Measurements from ENCODE around the gene CHAD. TPM values are rescaled to one million over a fixed set of nuclear protein-coding genes. Genes with fewer than 3 reads are reported as not detected.
A peak's percentile ranks its signal among the peaks of the same experiment; 100 is the strongest.

Gene CHAD
- total RNA-seq, 3 donors from 2014 or later = 2.3 to 5.6 TPM; not detected in 1

DNA sequence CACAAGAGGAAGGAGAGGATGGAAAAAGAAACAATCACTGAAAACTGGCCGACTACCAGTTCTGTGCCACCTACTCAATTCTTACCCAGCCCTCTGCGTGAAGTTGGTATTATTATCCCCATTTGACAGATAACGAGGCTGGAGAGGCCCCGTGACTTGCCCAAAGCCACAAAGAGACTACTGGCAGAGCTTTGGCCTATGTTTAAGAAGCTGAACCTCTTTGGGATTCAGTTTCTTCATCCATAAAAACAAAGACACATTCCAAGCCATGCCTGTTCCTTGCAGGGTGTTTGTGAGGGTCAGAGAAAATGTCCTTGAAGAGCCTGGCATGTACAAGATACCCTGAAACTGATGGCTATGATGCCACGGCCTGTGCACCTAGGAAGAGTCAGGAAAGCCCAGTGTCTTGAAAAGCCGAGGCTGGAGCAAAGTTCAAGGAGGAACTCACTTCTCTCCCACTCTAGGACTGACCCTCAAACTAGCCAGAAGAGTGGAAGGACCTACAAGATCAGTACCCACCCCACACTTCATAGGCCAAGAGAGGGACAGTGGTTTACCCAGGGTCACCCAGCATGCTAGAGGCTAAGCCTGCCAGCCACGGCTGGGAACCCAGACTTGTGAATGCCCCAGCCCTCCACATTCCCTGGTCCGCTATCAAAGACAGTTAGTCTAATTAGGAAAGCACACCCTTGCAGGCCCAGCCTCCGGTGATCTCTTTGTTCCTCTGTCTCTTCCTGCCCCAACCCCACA, 44.3 kb downstream of the CHAD start:
- no peak overlapping the region for H3K4me3 ChIP-seq
- H3K36me3 ChIP-seq = no peaks in the 10 kb centered on the region
- no peaks in the 10 kb centered on the region for H3K9me3 ChIP-seq
- no peak for TF ChIP-seq POLR2A (IDR thresholded peaks at IDR 0.05)
- TF ChIP-seq, protein P1, sequence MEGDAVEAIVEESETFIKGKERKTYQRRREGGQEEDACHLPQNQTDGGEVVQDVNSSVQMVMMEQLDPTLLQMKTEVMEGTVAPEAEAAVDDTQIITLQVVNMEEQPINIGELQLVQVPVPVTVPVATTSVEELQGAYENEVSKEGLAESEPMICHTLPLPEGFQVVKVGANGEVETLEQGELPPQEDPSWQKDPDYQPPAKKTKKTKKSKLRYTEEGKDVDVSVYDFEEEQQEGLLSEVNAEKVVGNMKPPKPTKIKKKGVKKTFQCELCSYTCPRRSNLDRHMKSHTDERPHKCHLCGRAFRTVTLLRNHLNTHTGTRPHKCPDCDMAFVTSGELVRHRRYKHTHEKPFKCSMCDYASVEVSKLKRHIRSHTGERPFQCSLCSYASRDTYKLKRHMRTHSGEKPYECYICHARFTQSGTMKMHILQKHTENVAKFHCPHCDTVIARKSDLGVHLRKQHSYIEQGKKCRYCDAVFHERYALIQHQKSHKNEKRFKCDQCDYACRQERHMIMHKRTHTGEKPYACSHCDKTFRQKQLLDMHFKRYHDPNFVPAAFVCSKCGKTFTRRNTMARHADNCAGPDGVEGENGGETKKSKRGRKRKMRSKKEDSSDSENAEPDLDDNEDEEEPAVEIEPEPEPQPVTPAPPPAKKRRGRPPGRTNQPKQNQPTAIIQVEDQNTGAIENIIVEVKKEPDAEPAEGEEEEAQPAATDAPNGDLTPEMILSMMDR (IDR thresholded peaks at IDR 0.05) = no peak
- no peak for TF ChIP-seq POLR2AphosphoS5 (IDR thresholded peaks at IDR 0.05)
- no peak for DNase-seq (ENCODE audit: low spot score in 2 of 2)
- peak overlapping the region; percentile 86 to 91 for H3K27ac ChIP-seq
- intact Hi-C loops (cut with DNase I; ENCODE audit: low total_unique reads) = no loop called here
- peaks cover 6 to 10% of the 10 kb centered on the region in 2 donors for H3K4me1 ChIP-seq
- H3K27me3 ChIP-seq = no peaks in the 10 kb centered on the region

GRCh38 chr17:50423553-50424159, 45.0 kb downstream of the CHAD start:
- H3K36me3 ChIP-seq = no peaks in the 10 kb centered on the region
- no peaks in the 10 kb centered on the region for H3K27me3 ChIP-seq
- TF ChIP-seq POLR2AphosphoS5 (IDR thresholded peaks at IDR 0.05) (peak in 1 of 3 donors; percentile 42), POLR2A (IDR thresholded peaks at IDR 0.05) (no peak)
- H3K4me3 ChIP-seq = no peak overlapping the region
- intact Hi-C loops (cut with DNase I; ENCODE audit: low total_unique reads) = no loop called here
- H3K4me1 ChIP-seq = peaks cover 6 to 10% of the 10 kb centered on the region in 2 donors
- H3K27ac ChIP-seq = peak overlapping the region in 1 of 2 donors; percentile 91
- H3K9me3 ChIP-seq = no peaks in the 10 kb centered on the region
- peak in 1 of 2 donors; percentile 72 for DNase-seq (ENCODE audit: low spot score in 2 of 2)

- no peak for DNase-seq (ENCODE audit: low spot score in 2 of 2)
- intact Hi-C loops (cut with DNase I; ENCODE audit: low total_unique reads) = no loop called here
- no peak overlapping the region for H3K4me3 ChIP-seq
- TF ChIP-seq POLR2A (IDR thresholded peaks at IDR 0.05) (no peak), POLR2AphosphoS5 (IDR thresholded peaks at IDR 0.05) (no peak)
- TF ChIP-seq, protein P1 (IDR thresholded peaks at IDR 0.05) = no peak
- H3K9me3 ChIP-seq = no peaks in the 10 kb centered on the region
- H3K27ac ChIP-seq = peak overlapping the region in 1 of 2 donors; percentile 17
- no peaks in the 10 kb centered on the region for H3K36me3 ChIP-seq
- no peaks in the 10 kb centered on the region for H3K27me3 ChIP-seq
- peaks cover 4 to 6% of the 10 kb centered on the region in 2 donors for H3K4me1 ChIP-seq
Measured at GRCh38 chr17:50422738-50423137, 45.9 kb downstream of the CHAD start.

DNA sequence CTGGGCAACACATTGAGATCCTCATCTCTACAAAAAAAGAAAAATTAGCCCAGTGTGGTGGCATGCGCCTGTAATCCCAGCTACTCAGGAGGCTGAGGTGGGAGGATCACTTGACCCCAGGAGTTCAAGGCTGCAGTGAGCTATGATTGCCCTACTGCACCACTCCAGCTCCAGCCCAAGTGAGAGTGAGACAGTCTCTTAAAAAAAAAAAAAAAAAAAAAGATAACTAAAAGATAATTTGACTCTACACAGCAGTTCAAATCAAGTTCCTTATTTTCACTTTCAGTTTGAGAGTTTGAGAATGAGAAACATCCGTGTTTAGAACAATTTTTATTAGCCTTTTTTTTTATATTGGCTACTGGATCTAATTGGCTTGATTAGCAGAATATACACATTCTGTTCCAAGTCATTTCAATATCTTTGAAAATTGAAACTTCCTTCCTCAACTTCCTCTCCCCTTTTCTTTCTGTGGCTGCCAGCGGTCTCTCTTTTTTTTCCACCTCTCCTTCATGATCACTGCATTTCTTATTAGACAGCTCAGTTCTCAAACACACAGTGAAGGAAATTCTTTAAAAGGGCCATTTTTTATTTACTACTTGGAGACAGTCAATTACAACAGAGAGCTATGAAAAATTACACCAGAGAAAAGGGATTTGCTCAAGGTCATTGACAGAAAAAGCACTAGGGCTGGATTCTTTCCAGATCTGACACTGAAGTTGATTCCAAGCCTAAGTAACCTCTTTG, 47.2 kb downstream of the CHAD start:
- peak overlapping the region in 2 of 3 donors; percentile 25 to 36 for H3K4me3 ChIP-seq

More for the DNA sequence above, 47.2 kb downstream of the CHAD start:
- Histone ChIP-seq H3K36me3 (no peaks in the 10 kb centered on the region), H3K9me3 (no peaks in the 10 kb centered on the region), H3K27ac (peak overlapping the region; percentile 28 to 61), H3K4me1 (peaks cover 0 to 4% of the 10 kb centered on the region in 2 donors), H3K27me3 (no peaks in the 10 kb centered on the region)
- DNase-seq (ENCODE audit: low spot score in 2 of 2) = no peak
- intact Hi-C loops (cut with DNase I; ENCODE audit: low total_unique reads) = no loop called here
- no peak for TF ChIP-seq POLR2AphosphoS5 (IDR thresholded peaks at IDR 0.05)
- TF ChIP-seq, protein P1 (IDR thresholded peaks at IDR 0.05) = no peak
- TF ChIP-seq POLR2A (IDR thresholded peaks at IDR 0.05) = no peak
